ENCODE results near the gene TMEFF2.

Gene TMEFF2

DNA sequence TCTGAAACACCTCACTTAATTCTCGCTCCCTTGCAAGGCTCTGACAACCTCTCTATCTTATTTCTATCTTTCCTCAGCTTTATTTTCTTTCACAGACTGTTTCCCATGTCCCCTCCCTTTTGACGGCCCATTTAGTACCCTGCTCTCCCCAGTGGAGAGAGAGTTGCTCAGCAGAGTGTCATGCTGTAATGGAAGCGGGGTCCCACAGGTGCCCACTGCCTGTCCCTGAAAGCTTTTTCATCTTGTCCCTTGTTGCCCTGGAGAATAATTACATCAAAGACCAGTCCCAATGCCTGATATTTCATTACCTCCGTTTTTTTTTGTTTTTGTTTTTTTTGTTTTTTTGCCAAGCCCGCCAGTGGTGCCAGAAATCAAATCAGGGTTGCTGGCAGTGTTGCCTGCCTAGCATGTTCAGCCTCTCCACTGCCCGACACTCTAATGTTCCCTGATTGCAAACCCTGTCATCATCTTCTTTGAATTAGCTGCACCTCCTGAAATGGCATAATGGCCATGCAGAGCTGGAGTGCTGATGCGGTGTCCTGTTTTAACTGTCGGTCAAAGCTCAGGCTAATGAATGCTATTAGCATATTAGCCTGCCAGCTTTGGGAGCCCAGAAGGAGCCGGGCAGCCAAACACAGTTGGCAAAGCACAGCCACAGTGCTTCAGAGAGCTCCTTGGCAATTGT, 276.6 kb downstream of the TMEFF2 start:
- no peak for FAIRE-seq
- no peak for DNase-seq (ENCODE audit: extremely low spot score, insufficient read length, low read depth)

DNA sequence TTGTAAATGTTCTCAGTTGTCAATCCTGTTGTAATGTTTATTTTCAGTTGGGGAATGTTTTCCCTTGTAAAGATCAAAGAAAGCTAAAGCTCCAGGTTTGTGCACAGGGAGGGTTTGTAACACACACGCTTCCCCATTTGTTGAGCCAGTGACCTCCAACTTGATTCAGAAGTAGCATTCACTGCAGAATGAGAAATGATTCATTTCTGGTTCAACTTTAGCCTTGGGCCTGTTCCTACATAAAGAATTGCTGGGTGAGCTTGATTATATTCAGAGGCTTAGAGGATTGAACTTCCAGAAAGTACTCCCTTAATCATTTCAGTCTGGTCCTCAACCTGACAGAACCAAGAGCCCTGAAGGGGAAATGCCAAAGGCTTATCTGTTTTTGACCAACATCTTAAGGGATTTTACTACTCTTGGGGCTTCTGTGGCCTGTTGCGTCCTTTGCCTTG, 277.3 kb downstream of the TMEFF2 start:
- DNase-seq (ENCODE audit: extremely low spot score, insufficient read length, low read depth) (no peak), FAIRE-seq (no peak)

DNA sequence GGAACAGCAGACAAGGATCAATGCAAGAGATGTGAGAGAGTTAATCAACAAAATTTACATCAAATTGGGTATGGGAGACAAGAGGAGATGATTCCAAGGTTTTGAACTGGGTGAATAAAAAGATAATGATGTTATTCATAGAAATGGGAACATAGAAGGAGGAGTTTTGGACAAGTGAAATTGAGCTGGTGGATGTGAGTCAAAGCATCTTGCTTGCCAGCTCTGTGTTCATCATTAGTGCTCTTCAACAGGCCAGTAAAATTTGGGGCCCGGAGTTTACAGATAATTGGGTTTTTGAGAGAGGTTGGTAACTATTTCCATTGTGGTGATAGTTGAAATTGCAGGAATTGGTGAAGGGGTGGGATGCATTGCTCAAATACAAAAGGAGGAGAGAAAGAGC, 277.9 kb downstream of the TMEFF2 start:
- FAIRE-seq, result no peak

DNA sequence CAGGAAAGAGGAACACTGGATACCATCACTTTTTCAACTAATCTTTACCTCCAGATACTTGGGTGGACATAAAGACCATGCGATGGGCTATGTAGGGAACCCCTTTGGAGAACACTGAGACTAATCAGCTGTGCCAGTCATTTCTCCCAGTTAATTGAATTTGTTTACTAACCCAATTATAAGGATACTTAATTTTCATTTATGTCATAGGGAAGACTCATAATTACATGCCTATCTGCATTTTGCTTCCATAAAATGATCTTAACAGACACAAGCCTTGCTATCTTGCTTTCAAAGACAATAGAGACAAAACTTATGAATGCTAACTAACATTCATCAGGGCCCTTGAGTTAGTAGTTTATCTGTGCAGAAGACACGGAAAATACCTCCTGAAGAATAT, 279.0 kb downstream of the TMEFF2 start:
- no peak for DNase-seq (ENCODE audit: extremely low spot score, insufficient read length, low read depth)
- no peak for FAIRE-seq

More for the DNA sequence above, 277.9 kb downstream of the TMEFF2 start:
- no peak for DNase-seq (ENCODE audit: extremely low spot score, insufficient read length, low read depth)

DNA sequence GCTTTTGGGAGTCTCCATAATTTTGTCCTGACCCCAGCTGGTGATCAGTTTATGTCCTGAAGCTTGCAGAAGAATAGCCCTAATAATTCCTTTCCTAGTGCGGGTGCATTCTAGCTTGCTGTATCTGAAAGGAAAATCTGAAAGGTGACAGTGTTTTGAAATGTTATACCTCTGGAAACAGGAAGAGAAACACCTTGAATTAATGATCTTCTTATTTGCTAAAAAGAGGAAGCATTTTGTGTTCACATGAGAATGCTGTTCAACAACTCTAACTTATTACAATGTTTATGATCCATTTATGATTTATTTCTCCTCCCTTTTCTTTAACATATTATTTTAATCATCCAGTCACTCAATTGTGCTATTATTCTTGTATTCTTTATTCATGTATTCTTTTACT, 280.9 kb downstream of the TMEFF2 start:
- no peak for DNase-seq (ENCODE audit: extremely low spot score, insufficient read length, low read depth)
- FAIRE-seq, result no peak

DNA sequence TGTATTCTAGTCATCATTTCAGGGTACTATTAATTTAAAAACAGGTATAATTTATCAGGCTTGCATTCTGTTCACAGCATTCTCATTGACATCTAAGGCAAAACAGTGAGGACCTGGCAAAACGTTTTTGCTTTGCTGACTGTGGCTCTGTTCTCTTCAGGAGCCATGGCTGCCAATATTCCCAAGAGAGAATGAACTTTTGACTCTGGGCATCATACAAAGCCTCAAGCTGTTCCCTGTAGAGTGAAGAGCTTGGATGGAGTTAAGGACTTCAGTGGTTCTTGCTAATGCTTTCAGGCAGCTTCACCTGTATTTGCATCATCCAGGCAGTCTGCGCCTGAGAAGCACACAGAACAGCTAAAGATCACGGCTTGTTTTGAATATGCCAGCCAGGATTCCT, 282.0 kb downstream of the TMEFF2 start:
- FAIRE-seq, result no peak

DNA sequence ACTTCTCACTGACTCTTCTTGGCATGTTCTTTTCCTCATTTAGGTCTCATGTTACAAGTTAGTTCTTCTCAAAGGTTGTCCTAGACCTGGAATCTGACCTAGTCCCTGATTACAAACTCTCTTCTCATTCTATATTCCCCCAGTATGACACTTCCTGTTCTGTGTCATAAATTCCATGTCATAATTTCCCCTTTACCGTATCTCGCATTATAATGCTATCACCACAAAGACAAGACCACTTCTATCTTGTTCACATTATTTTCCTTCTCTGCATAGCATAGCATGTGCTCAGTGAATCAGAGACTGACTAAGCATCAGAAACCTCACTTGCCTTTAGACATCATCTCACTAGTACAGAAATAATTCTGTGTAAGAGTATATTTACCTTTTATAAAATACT, 284.2 kb downstream of the TMEFF2 start:
- FAIRE-seq (no peak), DNase-seq (ENCODE audit: extremely low spot score, insufficient read length, low read depth) (no peak)

More for the DNA sequence above, 282.0 kb downstream of the TMEFF2 start:
- no peak for DNase-seq (ENCODE audit: extremely low spot score, insufficient read length, low read depth)

DNA sequence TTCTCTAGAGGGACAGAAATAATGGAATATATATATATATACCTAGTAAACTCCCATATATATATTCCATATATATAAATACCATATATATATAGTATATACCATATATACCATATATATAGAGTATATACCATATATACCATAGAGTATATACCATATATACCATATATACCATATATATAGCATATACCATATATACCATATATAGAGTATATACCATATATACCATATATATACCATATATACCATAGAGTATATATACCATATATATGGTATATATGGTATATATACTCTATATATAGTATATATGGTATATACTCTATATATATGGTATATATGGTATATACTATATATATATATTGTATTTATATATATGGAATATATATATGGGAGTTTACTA, 285.9 kb downstream of the TMEFF2 start:
- DNase-seq (ENCODE audit: extremely low spot score, insufficient read length, low read depth), result no peak
- FAIRE-seq, result no peak

DNA sequence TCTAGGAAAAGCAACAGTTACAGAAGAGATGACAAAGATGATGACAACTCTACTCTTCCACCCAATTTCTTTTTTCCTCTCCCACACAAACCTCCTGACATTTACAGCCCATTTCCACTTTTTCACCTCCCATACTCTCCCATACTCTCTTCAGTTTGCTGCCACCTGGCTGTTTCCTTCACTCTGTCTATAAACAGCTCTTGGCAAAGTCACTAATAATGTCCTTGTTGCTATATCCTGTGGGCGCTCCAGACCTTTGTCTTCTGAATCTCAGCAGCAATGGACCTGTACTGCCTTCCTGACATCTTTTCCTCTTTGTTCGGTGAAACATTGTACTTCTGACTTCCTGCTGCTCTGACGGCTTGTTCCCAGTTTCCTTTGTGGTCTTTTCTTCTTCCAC, 287.2 kb downstream of the TMEFF2 start:
- no peak for DNase-seq (ENCODE audit: extremely low spot score, insufficient read length, low read depth)
- FAIRE-seq, result no peak

DNA sequence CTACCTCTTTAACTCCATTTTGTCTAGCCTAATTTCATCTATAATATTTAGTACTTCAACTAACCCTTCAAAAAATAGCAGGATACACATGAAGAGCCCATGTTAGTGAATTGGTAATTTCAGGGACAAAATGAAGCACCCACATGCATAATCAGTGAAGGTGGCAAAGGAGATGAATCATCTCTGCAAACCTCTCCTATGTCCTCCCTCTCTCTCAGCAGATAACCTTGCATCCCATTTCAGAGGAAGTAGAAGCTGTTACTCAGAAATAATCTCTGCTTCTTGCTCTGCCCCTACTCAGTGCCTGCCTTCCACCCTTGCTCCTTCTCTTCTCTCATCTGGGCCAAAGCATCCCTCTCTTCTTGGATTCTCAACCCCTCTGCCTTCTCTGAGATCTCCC, 287.6 kb downstream of the TMEFF2 start:
- FAIRE-seq, result no peak

DNA sequence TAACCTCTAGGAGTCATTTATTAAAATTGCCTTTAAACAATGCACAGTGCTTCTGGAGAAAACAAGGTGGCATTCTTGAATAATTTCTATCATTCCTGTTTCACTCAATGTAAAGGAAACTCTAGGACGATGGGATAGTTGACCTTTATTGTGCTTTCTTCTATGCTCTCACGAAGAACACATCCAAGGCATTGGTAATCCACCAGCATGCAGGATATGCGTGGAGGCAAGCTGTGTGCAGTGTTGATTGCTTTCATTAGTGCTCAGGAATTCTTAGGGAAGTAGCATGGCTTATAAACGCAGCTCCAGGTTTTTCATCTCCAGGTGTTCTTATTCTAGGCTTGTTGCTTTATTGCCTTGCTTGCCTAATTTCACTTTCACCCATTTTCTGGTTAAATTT, 289.4 kb downstream of the TMEFF2 start:
- FAIRE-seq, result no peak
- DNase-seq (ENCODE audit: extremely low spot score, insufficient read length, low read depth), result no peak

More for the DNA sequence above, 287.6 kb downstream of the TMEFF2 start:
- no peak for DNase-seq (ENCODE audit: extremely low spot score, insufficient read length, low read depth)

DNA sequence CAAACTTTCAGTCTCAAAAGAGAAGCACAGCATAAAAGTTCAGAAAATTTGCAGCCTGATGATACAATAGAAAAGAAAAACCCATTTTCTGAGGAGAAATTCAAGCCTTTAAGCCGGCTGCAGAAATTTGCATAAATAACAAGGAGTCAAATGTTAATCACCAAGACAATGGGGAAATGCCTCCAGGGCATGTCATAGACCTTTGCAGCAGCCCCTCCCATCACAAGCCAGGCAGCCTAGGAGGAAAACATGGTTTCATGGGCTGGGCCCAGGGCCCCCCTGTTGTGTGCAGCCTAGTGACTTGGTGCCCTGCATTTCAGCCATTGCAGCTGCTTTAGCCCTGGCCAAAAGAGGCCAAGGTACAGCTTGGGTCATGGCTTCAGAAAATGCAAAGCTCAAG, 293.7 kb downstream of the TMEFF2 start:
- no peak for FAIRE-seq
- DNase-seq (ENCODE audit: extremely low spot score, insufficient read length, low read depth), result no peak

DNA sequence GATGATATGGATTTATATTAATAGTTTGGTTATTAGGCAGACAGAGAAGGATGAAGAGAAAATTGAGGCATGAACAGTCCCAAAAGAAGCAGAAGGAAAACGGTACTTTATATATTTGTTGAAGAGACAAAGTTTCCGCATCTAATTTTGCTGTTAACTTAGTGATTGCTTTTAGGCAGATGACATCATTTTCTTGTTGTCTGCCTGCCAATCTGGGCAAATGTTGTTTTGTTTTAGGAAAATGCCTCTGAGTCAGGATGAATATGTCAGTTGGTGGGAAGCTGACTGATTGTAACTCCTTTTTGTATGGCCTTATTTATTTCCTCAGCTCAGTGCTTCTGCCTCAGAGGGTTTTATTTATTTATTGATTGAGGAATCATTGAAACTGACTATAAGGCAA, 295.3 kb downstream of the TMEFF2 start:
- DNase-seq (ENCODE audit: extremely low spot score, insufficient read length, low read depth) (no peak), FAIRE-seq (no peak)
